Prostate gland (tissue), 2 donors: ENCODE measurements around the gene CHST11.

ENCODE experiments used
- CTCF ChIP-seq, 4 experiments: fragments of 200-600 bp in 2 of 4; fragments of 450-650 bp in 2 of 4; sonication (generic) in 2 of 4; IDR thresholded peaks; 1 replicate in 3 of 4; 2 replicates in 1 of 4; pipeline ENCODE4 v1.5.1; 2016 to 2019; ENCODE audit warnings: antibody characterized with exemption in 4 of 4, mild to moderate bottlenecking in 2 of 4, moderate library complexity in 2 of 4
- POLR2A ChIP-seq: fragments of 450-650 bp; IDR thresholded peaks from one replicate; pipeline ENCODE4 v1.6.1; 2016; ENCODE audit warnings: antibody characterized with exemption, mild to moderate bottlenecking
- POLR2AphosphoS5 ChIP-seq: sonication (generic); formaldehyde crosslinking; IDR thresholded peaks from one replicate; pipeline ENCODE4 v1.6.1; 2017; ENCODE audit warnings: antibody characterized with exemption

- no peak for TF ChIP-seq POLR2AphosphoS5
- no peak for TF ChIP-seq CTCF (IDR thresholded peaks at IDR 0.05)
- no peak for TF ChIP-seq POLR2A
Observed at GRCh38 chr12:104802208-104802607, 345.5 kb downstream of the CHST11 start.
